GM19463 (cell line): ENCODE data around the gene VPS13D.
"Not testable (repeated sequence)": the region's sequence is repeated elsewhere in the genome, so short reads cannot be mapped to it uniquely, and the experiment has no call there.

Source experiments
- ATAC-seq: cut with Tn5 transposase; IDR thresholded peaks from one replicate; pipeline ENCODE4 v1.9.1; 2021; ENCODE audit warnings: mild to moderate bottlenecking, moderate library complexity; ENCODE audit not compliant: unreplicated experiment

The VPS13D gene

DNA sequence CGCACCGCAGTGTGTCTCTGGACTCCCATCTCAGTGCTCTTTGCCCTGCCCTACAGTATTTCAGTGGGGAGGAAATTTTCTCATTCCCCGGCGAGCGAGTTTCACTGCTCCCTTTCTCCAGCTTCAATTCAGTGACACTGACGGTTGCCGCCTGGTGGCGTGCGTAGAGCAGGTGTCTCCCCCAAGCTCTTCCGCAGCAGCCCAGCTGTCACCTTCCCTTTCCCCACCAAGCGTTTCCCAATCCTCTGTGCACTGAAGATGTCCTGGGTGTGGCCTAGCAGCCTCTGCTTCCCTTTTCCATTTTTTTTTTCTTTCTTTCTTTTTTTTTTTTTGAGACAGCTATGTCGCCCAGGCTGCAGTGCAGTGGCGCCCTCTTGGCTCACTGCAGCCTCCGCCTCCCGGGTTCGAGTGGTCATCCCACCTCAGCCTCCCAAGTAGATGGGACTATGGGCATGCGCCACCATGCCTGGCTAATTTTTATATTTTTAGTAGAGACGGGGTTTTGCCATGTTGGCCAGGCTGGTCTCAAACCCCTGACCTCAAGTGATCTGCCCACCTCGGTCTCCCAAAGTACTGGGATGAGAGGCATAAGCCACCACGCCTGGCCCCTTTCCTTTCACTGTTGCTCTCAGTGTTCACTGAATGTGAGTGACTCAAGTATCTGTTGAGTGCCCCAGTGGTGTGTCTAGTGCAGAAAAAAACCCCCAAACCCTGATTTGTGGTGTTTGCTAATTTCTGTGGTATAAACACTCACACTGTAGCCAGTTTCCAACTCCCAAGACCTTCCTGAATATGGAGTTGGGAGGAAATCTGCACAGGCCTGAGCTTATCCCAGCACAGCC is 33.0 kb upstream of the VPS13D start:
- ATAC-seq = no peak

DNA sequence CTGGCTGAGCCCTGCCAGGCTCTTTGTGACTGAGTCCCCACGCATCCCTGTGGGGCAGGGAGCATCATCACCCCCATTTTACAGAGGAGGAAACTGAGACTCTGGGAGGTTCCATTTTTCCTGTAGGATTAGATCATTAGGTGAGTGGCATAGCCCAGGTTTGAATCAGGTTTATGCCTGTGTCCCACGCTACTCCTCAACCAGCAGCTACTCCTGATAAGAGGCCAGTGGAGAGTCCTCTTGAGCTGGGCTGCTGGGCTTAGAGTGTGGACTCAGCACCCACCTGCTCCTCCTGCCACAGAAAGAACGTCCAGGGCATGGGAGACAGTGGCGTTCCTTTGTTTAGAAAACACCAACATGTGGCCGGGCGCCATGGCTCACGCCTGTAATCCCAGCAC is 32.3 kb upstream of the VPS13D start:
- no peak for ATAC-seq

DNA sequence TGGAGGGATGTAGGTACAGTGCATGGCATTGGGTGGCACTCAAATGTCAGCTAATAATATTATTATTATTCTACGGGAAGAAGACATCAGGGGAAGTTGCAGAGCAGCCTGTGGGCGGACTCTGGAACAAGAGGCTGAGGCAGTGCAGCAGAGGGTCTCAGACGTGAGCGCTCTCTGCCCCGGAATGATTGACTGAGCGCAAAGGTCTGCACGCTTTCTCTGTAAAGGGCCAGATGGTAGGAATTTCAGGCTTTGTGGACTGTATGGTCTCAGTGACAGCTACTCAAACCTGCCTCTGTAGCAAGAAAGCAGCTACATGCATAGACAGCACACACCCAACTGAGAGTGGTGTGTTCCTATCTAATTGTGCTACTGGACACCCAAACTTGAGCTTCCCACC is 29.6 kb upstream of the VPS13D start:
- ATAC-seq = no peak

DNA sequence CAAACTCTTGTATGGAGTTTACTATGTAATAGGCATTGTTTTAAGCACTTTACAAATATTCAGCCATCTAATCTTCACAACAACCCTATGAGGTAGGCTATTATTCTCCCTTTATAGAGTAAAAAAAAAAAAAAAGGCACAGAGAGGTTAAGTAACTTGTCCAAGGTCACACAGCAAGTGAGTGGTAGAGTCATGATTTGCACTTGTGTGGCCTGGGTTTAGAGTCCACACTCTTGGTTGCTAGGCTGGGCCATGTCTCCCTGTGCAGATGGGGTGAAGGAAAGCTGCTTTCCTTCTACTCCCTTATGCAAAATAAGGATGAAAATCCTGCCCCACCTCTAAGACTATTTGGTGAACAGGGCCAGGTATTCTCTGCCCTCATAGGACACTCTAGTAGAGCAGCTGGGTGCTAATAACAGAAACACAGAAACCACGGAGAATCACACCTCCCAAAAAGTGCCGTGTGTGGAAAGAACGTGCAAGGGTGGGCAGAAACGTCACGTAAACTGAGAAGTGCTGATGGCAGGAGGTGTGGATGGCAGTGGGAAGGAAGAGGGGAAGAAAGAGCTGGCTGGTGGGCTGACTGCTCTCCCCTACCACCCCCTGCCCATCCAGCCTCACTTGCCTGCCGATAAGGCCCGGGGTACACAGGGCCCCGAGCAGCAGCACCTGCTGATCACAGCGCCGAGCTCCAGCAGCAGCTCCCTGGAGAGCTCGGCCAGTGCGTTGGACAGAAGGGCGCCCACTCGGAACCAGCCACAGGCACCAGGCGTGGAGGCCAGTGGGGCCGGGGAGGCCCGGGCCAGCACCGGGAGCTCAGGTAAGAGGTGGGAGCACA is 28.3 kb upstream of the VPS13D start:
- ATAC-seq = no peak

DNA sequence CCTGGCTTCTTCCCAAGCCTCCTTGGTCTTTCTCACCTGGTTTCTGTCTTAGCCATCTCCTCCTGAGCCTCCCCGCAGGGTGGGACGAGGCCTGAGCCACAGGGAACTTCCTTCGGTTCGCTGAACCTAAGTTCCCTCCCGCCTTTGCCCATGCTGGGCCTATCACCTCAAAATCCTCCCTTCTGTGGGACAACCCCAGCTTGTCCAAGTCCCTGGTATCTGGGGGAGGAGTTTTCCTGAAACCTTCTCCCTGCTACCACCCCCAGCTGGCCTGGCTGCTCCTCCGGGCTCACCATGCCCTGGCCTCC is 27.7 kb upstream of the VPS13D start:
- ATAC-seq = no peak

DNA sequence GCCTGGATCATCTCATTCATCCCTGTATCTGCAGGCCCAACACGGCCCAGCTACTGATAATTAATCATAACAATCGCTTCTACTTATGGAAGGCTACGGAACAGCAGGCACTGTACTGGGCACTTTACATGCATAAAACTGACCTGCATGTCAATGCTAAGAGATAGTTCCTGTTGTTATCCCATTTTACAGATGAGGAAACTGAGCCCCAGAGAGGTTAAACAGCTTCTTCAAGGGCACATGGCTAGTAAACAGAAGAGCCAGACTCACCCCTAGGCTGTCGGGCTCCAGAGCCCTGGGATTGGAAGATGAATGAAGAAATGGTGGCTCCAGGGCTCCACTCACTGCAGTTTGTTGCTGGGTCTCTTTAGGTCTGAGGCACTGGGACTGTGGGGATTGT is 27.3 kb upstream of the VPS13D start:
- no peak for ATAC-seq

DNA sequence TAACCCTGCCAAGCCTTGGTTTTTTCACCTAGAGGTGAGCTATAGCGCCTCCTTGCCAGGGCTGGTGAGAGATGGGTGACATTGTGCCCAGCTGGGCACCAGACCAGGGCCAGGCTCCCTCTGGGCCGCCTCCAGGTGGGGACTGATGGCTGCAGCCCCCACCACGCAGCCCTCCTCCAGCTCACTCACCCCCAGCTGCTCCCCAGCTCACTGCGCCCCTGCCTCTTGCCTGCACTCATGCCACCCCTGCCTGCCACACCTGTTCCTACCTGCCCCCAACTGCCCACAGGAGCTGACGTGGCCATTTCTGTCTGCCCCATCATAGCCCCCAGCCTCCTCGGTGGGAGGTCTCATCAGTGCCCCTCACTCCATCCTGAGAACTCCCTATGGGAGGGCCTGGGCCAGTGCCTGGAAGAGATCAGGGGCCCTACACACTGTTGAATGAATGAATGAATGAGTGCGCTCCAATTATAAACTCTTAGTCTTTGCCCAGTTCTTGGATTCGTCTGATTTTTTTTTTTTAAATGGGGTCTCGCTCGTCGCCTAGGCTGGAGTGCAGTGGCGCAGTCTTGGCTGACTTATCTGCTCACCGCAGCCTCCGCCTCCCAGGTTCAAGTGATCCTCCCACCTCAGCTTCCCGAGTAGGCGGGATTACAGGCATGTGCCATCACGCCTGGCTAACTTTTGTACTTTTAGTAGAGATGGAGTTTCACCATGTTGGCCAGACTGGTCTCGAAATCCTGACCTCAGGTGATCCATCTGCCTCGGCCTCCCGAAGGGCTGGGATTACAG is 26.4 kb upstream of the VPS13D start:
- ATAC-seq = no peak

DNA sequence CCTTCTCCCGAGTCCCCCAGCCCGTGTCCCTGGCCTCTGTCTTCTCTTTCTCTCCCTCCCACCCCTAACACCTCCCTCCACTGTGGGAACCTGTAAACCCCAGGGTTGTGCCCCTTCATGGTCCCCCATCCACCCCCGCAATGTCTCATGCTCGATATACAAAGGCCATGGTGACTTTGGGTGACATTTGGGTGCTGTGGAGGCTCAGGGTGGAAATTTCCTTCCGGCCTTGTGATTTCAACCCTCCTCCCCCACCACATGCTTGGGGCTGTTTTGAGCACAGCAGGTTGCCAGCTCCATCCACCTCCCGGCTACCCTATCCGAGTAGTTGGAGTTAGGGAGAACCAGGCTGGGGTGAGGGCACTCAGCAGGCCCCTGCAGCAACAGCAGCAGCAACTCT is 25.7 kb upstream of the VPS13D start:
- ATAC-seq = no peak

DNA sequence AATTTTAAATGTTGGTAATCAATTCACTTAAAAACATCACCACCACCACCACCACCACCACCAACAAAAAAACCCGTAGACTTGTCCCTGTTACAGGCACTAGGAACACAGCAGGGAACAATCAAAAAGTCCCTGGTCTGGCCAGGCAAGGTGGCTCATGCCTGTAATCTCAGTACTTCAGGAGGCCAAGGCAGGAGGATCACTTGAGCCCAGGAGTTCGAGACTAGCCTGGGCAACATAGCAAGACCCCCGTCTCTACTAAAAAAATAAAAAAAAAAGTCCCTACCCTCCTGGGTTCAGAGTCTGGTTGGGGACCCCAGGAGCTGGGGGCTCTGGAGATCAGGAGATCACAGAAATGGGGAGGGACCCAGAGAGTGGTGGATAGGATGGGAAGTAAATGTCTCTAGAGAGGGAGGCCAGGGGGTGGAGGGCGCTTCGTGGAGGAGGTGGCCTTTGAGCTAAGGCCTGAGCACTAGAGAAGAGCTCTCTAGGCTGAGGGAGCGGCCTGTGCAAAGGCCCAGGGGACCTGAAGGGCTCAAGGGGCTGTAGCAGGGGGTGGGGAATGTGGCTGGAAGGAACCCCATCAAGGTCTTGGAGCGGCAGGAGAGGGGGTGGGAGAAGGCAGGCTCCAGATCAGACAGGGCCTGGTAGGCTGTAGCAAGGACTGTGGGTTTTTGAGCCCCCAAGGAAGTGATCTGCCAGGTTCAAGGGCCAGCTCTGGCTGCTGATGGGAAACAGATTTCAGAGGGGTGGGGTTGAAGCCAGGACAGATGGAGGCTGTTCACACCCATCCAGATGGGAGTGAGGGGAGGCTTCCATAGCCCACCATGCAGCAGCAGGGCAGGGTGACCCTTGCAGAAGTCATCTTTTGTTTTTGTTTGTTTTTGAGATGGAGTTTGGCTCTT is 24.8 kb upstream of the VPS13D start:
- no peak for ATAC-seq

DNA sequence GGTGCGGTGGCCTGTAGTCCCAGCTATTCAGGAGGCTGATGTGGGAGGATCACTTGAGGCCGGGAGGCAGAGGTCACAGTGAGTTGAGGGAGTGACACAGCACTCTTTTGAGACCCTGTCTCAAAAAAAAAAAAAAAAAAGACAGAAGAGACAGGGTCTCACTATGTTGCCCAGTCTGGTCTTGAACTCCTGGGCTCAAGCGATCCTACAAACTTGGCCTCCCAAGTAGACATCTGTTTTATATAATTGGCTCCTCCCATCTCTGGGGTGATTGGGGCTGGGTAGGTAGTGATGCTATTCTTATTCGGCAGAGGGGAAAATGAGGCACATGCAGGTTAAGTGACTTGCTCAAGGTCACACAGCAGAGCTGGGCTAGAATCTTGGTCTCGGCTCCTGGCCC is 23.6 kb upstream of the VPS13D start:
- no peak for ATAC-seq

DNA sequence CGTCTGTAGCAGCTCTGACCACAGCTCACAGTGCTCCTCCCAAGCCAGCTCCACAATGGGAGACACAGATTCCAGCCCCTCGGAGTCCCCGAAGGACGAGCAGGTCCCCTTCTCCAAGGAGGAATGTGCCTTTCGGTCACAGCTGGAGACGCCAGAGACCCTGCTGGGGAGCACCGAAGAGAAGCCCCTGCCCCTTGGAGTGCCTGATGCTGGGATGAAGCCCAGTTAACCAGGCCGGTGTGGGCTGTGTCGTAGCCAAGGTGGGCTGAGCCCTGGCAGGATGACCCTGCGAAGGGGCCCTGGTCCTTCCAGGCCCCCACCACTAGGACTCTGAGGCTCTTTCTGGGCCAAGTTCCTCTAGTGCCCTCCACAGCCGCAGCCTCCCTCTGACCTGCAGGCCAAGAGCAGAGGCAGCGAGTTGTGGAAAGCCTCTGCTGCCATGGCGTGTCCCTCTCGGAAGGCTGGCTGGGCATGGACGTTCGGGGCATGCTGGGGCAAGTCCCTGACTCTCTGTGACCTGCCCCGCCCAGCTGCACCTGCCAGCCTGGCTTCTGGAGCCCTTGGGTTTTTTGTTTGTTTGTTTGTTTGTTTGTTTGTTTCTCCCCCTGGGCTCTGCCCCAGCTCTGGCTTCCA is 22.9 kb upstream of the VPS13D start:
- ATAC-seq = no peak

DNA sequence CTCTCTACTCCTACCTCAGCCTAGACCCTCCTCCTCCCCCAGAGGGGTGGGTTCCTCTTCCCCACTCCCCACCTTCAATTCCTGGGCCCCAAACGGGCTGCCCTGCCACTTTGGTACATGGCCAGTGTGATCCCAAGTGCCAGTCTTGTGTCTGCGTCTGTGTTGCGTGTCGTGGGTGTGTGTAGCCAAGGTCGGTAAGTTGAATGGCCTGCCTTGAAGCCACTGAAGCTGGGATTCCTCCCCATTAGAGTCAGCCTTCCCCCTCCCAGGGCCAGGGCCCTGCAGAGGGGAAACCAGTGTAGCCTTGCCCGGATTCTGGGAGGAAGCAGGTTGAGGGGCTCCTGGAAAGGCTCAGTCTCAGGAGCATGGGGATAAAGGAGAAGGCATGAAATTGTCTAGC is 21.6 kb upstream of the VPS13D start:
- ATAC-seq = no peak

DNA sequence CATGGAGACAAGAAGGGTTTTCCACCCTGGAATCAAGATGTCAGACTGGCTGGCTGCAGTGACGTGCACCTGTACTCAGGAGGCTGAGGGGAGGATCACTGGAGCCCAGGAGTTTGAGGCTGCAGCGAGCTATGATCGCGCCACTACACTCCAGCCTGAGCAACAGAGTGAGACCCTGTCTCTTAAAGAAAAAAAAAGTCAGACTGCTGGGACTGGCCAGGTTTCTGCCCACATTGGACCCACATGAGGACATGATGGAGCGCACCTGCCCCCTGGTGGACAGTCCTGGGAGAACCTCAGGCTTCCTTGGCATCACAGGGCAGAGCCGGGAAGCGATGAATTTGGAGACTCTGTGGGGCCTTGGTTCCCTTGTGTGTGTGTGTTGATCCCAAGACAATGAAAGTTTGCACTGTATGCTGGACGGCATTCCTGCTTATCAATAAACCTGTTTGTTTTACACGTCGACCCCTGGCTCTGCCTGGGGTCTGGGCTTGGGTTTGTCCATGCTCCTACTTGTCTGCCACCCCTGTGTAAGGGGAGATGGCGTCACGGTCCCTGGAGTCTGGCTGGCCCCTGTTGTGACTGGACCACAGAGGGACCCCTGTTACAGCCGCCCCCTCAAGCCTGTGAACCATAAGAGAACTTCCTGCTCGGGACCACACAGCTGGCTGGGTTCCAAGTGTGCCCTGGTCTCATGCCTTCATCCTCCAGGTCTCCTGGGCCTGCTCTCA is 20.9 kb upstream of the VPS13D start:
- no peak for ATAC-seq

DNA sequence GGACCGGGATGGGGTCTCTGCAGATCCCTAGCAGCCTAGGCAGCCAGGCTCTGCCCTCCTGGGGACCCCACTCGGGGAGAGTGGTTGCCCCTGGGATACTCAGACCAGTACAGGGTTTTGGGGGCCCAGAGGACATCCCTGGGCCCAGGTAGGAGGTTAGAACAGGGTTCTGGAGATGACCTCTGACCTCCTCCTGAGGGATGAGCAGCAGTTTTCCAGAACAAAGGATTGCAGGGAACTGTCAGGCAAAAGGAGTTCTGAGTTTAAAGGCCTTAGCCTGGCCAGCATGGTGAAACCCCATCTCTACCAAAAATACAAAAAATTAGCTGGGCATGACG is 20.4 kb upstream of the VPS13D start:
- ATAC-seq = no peak

DNA sequence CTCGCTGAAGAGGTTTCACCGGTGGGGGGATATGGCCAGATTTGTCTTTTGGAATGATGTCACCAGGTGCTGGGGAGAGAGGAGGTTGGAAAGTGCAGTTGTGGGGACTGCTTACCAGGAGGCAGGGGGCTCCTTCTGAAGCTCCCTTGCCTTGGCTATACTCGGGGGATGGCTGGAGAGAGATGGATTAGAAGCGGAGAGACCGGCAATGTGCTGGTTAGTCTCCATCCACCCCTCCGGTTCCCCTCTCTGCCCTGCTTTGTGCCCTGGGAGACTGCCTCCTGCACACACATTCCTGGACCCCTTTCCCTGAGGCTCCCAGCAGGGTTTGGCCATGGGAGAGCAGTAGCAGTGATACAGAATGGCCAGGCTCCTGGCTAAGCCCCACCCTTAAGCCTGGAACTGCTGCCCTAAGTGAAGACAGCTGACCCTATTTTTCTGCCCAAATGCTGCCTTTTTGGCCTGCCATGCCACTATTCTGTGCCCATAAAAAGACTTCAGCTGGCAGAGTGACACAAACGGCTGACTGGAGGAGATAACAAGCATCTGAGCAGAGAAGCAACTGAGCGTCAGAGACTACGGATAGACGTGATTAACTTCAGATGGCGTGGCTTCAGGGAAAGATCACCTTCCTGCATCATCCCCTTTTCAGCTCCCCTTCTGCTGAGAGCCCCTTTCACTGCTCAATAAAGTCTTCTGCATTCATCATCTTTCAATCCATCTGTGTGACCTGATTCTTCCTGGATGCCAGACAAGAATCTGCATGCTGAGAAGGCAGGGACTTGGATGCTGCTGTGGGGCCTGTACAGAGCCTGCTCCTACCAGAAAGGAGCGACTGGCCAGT is 14.5 kb upstream of the VPS13D start:
- no peak for ATAC-seq

DNA sequence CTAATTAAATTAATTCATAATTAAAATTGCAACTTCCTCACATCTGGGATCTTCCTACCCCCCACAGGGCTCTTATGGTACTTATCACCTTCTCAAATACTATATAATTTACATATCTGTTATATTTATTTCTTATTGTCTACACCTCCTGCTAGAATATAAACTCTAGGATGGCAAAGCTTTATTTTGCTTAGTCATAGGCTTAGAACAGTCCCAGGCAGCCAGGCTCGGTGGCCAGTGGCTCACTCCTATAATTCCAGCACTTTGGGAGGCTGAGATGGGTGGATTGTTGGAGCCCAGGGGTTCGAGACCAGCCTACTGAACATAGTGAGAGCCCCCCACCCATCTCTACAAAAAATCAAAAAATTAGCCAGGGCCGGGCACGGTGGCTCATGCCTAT is 10.0 kb upstream of the VPS13D start:
- no peak for ATAC-seq

DNA sequence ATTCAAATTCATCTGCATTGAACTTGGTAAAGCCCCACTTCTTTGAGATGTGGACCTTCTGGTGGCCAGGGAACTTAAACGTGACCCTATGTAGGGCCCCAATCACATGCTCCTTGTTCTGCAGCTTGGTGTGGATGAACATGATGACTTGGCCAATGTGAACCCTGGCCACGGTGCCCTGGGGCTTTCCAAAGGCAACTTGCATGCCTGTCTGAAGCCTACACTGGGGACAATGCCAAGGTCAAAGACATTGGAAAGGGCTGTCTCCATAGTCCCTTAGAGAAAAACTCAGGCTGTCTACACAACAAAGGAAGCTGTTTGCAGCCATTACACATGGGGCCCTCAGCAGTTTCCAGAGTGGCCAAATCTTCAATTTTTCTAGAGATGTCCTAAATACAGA is 8.9 kb upstream of the VPS13D start:
- no peak for ATAC-seq

DNA sequence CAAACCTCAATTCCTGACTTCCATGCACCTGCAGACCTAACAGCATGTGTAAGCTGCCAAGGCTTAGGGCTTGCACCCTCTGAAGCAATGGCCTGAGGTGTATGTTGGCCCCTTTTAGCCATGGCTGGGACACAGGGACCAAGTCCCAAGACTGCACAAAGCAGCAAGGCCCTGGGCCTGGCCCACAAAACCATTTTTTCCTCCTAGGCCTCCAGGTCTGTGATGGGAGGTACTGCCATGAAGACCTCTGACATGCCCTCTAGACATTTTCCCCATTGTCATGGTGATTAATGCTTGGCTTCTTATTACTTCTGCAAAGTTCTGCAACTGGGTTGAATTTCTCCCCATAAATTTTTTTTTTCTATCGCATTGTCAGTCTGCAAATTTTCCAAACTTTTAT is 7.1 kb upstream of the VPS13D start:
- ATAC-seq = not testable (repeated sequence)

DNA sequence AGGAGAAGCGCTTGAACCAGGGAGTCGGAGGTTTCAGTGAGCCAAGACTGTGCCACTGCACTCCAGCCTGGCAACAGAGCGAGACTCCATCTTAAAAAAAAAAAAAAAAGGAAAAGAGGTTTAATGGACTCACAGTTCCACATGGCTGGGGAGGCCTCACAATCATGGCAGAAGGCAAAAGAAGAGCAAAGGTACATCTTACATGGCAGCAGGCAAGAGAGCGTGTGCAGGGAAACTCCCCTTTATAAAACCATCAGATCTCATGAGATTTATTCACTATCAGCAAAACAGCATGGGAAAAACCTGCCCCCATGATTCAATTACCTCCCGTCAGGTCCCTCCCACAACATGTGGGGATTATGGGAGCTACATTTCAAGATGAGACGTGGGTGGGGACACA is 5.7 kb upstream of the VPS13D start:
- ATAC-seq = not testable (repeated sequence)
